EH (cell line): Measurements from ENCODE around the gene L3MBTL2.

Experiments
- DNase-seq: peaks from one replicate; pipeline ENCODE4 v3.0.0-alpha.2; 2015; ENCODE audit warnings: low read depth

Gene L3MBTL2

DNA sequence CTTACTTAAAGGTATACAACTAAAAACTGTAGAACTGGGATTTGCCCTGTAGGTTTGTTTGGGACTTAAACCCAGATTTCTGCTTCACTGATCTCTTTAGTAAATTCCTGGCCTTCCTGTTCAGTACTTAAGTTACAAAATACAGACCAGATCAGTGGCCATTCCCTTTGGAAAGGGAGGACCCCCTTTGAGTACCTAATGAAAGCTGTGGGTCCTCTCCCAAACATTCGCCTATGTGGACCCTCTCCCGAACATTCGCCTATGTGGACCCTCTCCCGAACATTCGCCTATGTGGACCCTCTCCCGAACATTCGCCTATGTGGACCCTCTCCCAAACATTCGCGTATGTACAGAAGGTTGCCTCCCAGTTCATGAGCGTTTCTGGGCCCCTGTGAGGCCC is 10.3 kb downstream of the L3MBTL2 start:
- no peak for DNase-seq

DNA sequence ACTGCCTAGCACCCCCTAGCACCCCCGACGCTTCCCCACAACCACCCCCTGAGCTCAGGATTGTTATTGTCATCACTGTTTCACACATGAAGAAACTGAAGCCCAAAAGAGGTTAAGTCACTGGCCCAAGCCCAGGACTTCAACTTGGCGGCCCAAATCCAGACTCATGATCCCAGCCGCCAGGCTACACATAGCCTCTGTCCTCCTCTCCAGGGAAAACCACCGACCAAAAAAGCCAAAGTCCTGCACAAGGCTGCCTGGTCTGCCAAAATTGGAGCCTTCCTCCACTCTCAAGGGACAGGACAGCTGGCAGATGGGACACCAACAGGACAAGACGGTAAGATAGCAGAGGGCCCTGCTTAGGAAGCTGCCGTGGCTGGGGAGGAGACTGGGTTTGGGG is 10.8 kb downstream of the L3MBTL2 start:
- no peak for DNase-seq

DNA sequence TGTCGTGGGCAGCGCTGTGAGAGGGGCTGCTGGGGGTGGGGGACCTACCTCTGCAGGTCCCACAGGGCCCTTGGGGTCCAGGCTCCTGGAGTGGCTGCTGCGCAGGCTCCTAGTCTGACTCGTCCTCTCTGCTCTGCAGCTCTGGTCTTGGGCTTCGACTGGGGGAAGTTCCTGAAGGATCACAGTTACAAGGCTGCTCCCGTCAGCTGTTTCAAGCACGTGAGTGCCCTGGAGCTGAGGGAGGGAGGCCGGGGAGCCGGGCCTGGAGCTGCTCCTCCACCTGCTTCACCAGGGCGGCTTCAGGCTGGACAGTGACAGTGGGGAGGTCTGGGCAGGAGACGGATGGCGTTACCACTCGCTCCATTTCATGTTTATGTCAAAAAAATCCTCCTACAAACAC is 11.9 kb downstream of the L3MBTL2 start:
- DNase-seq, result no peak

DNA sequence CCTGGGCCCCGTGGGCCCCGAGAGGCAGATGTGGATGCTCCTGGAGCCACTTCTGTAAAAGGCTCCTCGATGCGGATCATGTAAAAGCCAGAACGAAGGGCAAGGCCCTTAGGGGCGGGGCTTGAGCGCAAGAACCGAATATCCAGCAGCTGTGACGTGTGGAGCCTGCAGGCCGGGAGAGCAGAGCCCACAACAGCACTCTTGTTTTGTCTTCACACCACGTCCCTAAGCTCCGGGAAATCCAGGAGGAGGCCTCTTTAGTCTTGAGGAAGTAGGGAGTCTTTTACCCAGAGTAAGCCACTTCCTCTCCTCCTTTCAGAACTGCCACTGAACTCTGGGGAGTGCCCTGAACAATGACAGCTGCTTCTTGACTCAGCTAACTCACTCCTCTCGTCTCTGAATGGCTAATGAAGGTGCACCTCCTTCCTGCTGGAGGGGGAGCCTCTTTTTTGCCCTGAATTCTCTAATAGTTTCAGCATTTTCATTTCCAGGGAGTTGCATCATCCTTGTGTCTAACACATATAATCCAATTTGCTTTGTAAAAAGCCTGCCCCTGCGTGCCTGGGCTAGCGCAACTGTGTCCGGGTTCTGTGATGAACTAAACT is 12.5 kb downstream of the L3MBTL2 start:
- DNase-seq, result peak; percentile 85

DNA sequence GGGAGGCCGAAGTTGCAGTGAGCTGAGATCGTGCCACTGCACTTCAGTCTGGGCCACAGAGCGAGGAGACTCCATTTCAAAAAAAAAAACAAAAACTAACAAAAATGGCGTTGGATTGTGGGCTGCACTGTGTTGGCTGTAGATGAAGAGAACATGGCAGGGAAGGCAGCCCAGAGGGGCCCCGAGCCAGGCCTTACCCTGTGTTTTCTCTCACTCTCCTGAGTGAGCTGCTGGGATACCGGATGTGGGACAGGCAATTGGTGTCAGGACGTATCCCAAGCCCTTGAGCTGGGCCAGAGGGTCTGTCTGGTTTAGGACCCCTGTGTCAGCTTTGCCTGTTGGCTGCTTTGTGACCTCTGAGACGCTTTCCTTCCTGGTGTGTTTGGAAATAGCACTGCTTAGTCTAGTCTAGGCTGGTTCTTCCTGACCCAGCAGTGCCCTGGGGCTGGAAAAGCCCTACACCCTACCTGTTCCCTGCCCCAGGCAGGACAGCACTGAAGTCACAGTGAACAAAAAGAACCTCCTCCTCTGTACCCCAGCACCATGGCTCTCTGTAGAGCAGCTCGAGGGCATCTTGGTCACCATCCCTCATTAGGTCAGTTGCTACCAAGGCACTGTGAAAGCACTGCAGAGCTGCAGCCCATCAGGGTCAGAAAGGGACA is 17.9 kb downstream of the L3MBTL2 start:
- DNase-seq, result no peak

DNA sequence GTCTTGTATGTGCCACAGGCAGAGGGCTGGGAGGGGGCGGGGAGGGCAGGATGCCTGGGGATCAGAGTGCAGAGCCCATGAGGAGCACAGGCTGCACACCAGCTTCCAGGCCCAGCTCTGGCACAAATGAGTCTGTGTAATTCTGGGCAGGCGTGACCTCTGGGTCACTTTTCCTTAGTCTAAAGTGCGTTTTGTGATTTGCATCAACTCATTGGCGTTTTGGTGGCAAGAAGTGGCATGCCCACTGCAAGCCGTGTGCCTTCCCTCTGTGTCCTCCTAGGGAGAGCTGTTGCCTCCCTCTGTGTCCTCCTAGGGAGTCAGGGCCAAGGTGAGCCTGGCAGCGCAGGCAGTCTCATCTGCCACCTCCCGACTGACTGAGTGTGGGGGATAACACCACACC is 18.4 kb downstream of the L3MBTL2 start:
- no peak for DNase-seq

DNA sequence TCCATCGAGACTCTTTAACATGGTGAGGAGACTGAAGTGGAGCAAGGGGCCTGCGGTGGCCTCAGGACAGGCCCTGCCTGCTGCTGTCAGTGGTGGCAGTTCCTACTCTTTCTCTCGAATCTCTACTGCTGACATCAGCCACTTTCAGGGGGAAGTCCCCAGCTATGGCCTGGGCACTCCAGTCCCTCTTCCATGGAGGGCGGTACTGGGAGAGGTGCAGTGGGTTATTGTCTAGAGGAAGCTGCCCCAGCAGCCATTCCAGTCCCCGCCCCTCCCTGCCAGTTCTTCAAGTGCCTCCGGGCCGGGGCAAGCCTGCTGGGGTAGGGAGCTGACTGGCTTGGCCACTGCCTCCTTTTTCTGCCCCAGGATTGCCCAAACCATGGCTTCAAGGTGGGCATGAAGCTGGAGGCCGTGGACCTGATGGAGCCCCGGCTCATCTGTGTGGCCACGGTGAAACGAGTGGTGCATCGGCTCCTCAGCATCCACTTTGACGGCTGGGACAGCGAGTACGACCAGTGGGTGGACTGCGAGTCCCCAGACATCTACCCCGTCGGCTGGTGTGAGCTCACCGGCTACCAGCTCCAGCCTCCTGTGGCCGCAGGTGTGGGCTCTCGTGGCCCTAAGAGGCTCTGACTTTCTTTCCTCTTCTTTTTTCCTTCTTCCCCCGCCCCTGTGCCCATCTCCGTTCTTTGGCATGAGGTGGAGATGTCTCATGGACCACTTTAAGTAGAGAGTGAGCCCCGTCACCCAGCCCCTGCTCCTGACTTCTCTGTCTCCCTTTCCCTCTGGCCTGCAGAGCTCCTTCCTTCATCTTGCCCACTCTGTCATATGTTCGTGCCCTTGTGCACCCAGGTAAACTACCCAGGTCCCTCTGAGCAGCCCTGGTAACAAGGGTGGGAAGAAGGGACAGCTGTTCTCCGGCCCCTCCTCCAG is 21.9 kb downstream of the L3MBTL2 start:
- no peak for DNase-seq

DNA sequence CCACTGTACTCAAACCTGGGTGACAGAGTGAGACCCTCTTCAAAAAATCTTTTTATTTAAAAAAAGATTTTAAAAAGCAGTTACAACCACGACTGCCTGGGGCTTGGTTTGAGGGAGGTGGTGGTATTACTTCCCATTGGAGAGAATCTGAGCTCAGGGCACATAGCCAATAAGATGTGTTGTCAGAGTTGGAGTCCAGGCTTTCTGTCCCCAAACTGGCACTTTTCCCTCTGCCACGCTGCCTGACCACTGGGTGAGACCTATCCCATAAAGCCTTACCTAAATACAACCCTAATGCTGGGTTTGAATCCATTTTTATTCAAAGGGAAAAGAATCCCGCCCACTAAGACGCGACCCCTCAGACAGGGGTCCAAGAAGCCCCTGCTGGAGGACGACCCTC is 24.1 kb downstream of the L3MBTL2 start:
- no peak for DNase-seq

DNA sequence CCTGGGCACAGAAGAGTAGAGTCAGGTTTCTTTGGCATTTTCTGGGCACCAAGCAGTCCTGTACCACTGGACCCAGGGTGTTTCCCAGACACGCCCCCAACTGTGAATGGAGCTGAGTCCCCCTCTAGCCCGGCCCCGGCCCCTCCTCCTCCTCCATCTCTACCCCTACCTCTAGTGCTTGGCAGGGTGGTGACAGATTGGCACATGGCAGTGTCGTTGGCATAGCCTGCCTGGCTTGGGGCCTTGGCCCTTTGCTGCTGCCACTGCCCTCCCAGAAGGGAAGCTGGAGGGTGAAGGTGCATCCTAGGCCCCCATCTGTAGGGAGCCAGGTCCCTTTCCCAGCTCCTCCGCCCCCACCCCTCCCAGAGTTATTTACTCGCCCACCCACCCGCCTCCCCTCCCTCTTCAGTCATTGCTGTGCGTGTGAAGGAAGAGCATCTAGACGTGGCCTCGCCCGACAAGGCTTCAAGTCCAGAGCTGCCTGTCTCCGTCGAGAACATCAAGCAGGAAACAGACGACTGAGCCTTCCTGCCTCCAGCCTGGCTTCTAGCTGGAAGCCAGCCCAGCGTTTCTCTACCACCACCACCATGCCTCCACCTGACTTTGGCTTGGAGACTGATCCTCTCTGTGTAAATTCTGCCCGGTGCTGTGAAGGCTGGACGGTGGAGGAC is 24.8 kb downstream of the L3MBTL2 start:
- no peak for DNase-seq

DNA sequence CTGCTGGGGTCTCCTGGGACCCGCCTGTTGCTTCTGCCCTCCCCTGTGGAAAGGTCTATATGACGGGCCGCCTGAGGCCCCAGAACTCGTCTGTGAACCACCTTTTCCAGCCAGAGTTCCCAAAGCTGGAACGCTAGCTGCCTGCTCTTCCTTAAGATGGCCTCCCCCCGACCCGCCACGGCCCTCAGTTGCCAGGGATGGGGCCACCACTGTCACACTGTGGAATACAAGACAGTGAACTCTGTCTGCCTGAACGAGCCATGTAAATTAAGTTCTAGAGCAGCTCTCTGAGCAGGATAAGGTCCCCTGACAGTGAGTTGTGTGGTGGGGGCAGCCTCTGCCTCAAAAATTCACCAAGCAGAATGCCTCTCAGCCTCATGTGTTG is 25.3 kb downstream of the L3MBTL2 start:
- DNase-seq, result no peak

DNA sequence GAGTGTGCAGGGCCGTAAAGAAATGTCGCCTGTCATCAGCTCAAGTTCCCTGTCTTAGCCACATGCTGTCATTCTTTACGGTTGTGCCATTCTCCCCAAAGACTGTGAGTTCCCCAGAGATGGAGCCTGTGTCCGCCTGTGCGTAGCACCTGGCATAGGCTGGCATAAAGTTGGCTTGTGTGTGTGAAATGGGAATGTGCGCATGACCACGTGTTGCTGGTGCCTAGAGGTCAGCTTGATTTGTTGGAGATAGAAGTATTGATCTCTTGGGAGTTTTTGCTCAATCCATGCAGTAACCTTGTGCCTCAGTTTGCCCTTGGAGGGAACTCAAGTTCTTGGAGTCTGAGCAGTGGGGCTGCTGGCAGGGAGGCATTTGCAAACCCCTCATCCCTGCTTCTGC is 26.3 kb downstream of the L3MBTL2 start:
- no peak for DNase-seq

DNA sequence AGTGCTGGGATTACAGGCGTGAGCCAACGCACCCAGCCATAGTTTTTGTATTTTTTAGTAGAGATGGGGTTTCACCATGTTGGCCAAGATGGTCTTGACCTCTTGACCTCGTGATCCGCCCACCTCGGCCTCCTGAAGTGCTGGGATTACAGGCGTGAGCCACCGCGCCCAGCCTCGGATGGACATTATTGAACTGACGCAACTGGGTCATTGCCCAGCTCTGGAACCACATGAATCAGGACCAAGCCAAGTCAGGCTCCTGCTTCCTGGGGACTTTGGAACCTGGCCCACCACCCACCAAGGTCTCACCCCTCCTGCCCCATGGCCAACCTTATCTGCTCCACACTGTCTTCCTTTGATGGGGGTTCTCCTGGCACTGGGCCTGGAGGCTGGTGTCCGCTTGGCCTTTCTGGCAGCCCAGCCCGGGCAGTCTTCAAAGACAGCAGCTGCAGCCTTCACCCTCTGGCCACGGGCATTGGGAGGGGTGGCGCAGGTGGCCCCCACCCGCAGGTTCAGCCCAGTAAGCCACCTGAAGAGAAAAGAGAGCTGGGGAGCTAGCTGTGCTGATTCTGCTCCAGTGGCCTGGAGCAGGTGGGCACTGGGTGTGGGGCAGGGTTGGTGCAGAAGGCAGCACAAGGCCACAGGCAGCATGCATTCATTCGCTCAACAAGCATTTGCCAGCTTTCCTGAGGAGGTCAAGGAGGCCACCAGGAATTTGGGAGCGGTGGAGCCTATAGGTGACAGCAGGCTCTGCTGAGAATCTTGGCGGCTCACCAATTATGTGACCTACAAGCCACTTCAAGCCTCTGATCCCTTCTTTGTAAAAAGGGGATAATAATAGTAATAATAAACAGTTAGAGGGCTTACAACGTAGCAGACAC is 29.9 kb downstream of the L3MBTL2 start:
- no peak for DNase-seq

DNA sequence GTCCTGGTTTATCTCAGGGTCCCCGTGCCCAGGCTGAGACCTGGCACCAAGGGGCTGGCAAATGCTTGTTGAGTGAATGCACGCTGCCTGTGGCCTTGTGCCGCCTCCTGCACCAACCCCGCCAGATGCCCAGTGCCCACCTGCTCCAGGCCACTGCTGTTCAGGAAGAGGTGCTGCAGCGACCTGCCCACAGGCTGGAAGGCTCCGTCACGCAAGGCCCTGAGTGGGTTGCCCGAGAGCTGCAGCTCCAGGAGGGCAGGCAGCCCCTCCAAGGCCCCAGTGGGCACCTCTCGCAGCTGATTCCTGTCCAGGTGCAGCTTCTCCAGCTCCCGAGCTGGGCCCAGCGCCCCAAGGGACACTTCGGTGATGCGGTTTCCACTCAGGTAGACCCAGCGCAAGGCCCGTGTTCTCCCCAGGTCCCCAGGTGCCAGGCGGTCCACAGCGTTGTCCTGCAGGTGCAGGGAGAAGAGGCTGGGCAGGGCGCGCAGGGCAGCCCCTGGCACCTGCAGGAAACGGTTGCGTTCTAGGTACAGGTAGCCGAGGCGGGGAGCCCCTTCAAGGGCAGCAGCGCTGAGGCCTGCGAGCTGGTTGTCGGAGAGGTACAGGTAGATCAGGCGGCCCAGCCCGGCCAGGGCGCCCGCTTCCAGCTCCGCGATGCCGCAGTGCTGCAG is 32.1 kb downstream of the L3MBTL2 start:
- no peak for DNase-seq

DNA sequence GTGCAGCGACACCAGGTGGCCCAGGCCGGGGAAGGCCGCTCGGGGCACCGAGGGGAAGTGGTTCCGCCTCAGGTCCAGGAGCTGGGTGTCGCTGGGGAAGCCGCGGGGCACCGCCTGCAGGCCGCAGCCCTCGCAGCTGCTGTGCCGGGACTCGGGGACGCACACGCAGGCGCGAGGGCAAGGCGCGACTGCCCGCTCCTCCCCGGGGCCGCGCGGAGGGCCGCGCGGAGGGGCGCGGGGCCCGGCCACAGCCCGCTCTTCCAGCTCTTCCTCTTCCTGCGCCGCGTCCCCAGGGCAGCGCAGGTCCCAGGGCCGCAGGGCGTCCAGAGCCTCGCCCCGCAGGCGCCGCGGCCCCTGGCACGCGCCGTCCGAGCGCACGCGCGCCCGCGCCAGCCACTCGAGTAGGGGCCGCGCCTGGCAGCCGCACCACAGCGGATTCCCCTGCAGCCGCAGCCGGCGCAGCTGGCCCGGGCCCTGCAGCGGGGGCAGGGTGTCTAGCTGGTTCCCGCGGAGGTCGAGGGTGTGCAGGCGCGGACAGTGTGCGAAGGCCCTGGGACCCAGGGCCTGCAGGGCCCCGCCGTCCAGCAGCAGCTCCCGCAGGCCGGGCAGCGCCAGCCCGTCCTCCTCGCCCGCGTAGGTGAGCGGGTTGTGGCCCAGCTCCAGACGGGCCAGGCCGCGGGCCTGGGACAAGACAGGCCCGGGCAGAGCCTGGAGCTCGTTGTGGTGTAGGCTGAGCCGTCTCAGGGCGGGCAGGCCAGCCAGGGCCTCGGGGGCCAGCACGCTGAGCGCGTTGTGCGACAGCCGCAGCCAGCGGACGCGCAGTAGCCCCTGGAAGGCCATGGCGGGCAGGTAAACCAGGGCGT is 32.8 kb downstream of the L3MBTL2 start:
- peak; percentile 43 for DNase-seq

DNA sequence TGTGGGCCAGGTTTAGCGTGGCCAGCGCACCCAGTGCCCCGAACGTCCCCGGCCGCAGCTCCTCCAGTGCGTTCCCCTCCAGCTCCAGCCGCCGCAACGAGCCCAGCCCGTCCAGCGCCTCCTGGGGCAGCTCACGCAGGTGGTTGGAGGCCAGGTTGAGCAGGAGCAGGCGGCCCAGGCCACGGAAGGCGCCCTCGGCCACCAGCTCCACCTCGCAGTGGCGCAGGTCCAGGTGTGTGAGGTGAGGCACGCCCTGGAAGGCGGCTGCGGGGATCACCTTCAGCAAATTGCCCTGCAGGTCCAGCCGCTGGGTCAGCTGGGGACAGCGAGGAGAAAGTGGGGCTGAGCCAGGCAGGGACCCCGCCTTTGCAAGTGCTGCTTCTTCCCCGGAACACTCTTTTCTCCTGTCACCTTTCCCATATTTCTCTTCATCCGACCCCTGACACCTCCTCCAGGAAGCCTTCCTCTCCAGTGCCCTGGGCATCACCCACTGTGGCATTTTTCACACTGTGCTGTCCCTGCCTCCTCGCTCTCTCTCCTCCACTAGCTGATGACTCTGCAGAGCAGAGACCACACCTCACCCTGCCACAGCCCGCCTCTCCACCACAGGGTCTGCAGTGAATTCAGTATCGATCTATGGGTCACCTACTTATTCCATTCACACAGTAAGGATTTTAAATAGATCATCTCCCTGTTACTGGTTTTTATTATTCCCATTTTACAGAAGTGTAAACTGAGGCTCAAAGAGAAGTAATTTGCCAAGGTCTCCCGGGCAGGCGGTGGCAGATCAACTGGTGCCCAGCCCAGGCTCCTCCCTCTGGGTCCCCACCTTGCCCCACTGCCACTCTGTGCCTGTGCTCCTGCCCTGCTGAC is 33.7 kb downstream of the L3MBTL2 start:
- DNase-seq, result no peak

DNA sequence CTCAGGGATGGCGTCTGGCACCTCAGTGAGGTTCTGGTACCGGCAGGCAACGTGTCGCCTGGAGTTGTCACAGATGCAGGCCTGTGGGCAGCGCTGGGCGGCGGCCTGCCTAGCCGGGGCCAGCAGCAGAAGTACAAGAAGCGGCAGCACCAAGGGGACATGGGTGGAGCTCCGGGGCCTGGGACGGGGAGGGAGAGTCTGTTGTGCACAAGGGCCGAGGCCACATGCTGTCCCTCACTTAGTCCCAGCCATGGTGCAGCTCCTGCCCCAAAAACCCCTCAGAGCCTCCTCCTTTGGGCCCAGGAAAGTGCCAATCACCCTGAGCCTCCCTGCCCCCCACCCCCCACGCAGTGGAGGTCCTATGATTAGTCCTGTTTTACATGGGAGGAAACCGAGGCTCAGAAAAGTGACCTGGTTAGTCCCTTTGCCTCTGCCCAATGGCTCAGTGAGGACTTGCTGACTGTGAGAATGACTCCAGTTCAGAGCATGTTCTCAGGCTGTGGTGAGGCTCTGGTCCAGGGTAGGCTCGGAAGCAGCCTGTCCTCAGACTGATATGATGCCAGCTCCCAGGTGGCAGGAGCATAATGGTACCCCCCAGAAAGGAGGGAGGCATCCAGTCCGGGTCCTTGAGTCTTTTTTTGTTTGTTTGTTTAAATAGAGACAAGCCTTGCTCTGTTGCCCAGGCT is 34.5 kb downstream of the L3MBTL2 start:
- DNase-seq, result no peak

DNA sequence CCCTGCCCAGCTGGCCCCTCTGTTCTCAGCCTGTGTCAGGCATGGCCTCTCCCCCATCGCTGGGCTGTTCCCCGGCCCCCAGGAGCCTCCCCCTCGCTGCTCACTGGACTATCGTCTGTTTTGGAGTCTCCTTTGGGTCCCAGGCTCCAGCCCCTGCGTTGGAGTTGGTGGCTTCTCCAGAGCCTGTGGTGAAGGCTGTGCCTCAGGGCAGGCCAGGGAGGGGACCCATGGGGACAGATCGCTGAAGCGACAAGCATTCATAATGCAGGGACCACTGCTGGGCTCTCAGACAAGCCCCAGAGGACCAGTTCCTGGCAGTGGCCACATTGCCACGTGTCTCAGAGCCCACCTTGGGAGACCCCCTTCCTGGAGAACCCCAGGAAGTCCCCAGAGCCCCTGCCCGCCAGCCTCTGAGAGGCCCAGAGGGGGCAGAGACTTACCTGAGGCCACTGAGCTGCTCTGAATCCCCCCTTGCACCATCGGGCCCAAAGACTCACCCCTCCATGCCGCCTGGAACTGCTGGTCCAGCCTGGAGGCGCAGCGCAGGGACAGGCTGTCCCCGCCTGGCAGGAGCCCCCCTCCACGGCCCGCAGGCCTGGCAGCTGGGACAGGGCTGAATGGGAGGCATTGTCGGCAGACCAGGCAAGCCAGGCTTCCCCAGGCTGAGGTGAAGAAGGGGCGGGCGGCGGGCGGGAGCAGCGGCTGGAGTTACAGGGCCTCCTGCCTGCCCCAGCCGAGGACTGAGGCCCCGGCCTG is 35.4 kb downstream of the L3MBTL2 start, which contains the start of gene CHADL:
CHADL (minus strand) TSS at position 555 of the 756 bp plus-strand sequence; CDS start at position 505, 50 bp downstream.
- DNase-seq, result no peak
